Measurements from ENCODE around the gene FLOT1. TPM values are rescaled to one million over a fixed set of nuclear protein-coding genes. Genes with fewer than 3 reads are reported as not detected.

FLOT1 gene
- total and polyA plus RNA-seq, 9 of the 15 experiments (the other 6 are each of a cell fraction or from before 2014, with no cell fraction given) = 11.7 to 149 (median 118) TPM

DNA sequence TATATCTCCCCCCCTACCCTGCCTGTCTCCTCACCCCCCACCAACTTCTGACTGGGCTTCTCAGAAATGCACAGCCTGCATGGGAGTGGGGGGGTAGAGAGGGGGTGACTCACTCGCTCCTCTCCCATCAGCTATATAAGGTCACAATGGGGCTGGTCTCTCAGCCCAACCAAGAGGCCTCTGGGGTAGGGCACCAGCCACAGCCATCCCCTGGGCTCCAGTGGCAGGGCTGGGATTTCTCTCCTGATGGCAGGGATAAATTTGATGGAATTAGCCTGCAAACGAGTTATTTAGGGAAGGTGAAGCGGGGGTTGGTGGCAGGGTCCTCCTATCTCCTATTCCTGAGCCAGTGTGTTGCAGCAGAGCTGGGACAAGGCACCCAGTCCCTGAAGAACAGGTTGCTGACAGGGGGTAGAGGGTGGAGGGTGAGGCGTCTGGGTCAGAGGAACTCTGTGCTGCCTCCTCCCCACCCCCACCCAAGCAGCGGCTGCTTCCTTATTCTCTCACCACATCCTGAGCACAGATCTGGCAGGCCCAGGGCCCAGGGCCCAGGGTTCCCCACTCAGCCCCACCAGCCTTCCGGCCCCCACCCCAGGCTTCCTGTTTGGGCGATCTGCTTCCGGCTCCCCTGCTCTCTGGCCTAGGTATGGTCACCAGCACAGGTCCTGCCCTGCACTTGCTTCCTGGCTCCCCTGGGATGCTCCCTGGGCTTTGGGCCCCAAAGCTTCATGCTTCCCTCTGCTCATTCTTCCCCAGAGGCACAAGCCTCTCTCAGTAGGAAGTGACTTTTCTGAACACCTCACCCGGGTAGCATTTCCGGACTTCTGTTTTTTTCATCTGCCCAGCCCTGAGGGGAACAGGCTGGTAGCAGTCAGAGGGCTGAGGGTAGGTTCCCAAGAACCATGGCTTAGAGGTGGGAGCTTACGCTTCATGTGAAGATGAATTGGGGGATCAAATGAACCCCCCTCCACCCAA is 60.1 kb downstream of the FLOT1 start (continued):
- TF ChIP-seq, protein P1, sequence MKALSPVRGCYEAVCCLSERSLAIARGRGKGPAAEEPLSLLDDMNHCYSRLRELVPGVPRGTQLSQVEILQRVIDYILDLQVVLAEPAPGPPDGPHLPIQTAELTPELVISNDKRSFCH (CRISPR knock-in tag; IDR thresholded peaks at IDR 0.05) = no peak
- TF ChIP-seq, protein P1 (tag; IDR thresholded peaks at IDR 0.05) = peak; percentile 78; the same call in 1 of the 2 replicates
- TF ChIP-seq ZNF766 (CRISPR knock-in tag; conservative IDR thresholded peaks at IDR 0.05) = peak; percentile 55; the same call in 1 of the 2 replicates
- TF ChIP-seq HEY1 (CRISPR knock-in tag; IDR thresholded peaks at IDR 0.05; ENCODE audit: borderline replicate concordance) = no peak
- no peak for TF ChIP-seq SREBF1 (IDR thresholded peaks at IDR 0.05; ENCODE audit: borderline replicate concordance, low read depth, low read length)
- no peak for TF ChIP-seq PTRF (tag; IDR thresholded peaks at IDR 0.05)
- TF ChIP-seq, protein P2, sequence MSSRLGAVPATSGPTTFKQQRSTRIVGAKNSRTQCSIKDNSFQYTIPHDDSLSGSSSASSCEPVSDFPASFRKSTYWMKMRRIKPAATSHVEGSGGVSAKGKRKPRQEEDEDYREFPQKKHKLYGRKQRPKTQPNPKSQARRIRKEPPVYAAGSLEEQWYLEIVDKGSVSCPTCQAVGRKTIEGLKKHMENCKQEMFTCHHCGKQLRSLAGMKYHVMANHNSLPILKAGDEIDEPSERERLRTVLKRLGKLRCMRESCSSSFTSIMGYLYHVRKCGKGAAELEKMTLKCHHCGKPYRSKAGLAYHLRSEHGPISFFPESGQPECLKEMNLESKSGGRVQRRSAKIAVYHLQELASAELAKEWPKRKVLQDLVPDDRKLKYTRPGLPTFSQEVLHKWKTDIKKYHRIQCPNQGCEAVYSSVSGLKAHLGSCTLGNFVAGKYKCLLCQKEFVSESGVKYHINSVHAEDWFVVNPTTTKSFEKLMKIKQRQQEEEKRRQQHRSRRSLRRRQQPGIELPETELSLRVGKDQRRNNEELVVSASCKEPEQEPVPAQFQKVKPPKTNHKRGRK (tag; IDR thresholded peaks at IDR 0.05) = no peak
- TF ChIP-seq HDAC6 (IDR thresholded peaks at IDR 0.05; ENCODE audit: low read depth, low read length) = no peak
- TF ChIP-seq SMARCA4 (IDR thresholded peaks at IDR 0.05) = peak; percentile 86
- TF ChIP-seq, protein P3, sequence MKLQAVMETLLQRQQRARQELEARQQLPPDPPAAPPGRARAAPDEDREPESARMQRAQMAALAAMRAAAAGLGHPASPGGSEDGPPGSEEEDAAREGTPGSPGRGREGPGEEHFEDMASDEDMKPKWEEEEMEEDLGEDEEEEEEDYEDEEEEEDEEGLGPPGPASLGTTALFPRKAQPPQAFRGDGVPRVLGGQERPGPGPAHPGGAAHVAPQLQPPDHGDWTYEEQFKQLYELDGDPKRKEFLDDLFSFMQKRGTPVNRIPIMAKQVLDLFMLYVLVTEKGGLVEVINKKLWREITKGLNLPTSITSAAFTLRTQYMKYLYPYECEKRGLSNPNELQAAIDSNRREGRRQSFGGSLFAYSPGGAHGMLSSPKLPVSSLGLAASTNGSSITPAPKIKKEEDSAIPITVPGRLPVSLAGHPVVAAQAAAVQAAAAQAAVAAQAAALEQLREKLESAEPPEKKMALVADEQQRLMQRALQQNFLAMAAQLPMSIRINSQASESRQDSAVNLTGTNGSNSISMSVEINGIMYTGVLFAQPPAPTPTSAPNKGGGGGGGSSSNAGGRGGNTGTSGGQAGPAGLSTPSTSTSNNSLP (IDR thresholded peaks at IDR 0.05; ENCODE audit: borderline replicate concordance, low read depth, low read length) = no peak
- TF ChIP-seq, protein P4, sequence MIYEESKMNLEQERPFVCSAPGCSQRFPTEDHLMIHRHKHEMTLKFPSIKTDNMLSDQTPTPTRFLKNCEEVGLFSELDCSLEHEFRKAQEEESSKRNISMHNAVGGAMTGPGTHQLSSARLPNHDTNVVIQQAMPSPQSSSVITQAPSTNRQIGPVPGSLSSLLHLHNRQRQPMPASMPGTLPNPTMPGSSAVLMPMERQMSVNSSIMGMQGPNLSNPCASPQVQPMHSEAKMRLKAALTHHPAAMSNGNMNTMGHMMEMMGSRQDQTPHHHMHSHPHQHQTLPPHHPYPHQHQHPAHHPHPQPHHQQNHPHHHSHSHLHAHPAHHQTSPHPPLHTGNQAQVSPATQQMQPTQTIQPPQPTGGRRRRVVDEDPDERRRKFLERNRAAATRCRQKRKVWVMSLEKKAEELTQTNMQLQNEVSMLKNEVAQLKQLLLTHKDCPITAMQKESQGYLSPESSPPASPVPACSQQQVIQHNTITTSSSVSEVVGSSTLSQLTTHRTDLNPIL (CRISPR knock-in tag; IDR thresholded peaks at IDR 0.05) = 0 out of 2 replicates have a peak, but pooled peaks have one; percentile 32
- peak; percentile 95 for TF ChIP-seq ELF1 (tag; IDR thresholded peaks at IDR 0.05)
- TF ChIP-seq RBM17 (IDR thresholded peaks at IDR 0.05; ENCODE audit: borderline replicate concordance, low read depth, low read length) = no peak
- no peak for TF ChIP-seq TCFL5 (CRISPR knock-in tag; conservative IDR thresholded peaks at IDR 0.05)
- TF ChIP-seq DIDO1 (tag; IDR thresholded peaks at IDR 0.05; ENCODE audit: low read depth) = no peak
- TF ChIP-seq SRSF9 (IDR thresholded peaks at IDR 0.05; ENCODE audit: borderline replicate concordance, low read depth, low read length) = no peak
- no peak for TF ChIP-seq EHMT2 (IDR thresholded peaks at IDR 0.05)
- TF ChIP-seq ZNF408 (CRISPR knock-in tag; IDR thresholded peaks at IDR 0.05; ENCODE audit: low read depth) = no peak
- TF ChIP-seq LARP7 (IDR thresholded peaks at IDR 0.05) = no peak
